HG02981 (cell line): ENCODE results near the gene FRMPD2.

ENCODE experiments used
- ATAC-seq: cut with Tn5 transposase; IDR thresholded peaks from one replicate; pipeline ENCODE4 v1.9.1; 2021; ENCODE audit warnings: mild to moderate bottlenecking, moderate library complexity; ENCODE audit not compliant: unreplicated experiment

The FRMPD2 gene, protein sequence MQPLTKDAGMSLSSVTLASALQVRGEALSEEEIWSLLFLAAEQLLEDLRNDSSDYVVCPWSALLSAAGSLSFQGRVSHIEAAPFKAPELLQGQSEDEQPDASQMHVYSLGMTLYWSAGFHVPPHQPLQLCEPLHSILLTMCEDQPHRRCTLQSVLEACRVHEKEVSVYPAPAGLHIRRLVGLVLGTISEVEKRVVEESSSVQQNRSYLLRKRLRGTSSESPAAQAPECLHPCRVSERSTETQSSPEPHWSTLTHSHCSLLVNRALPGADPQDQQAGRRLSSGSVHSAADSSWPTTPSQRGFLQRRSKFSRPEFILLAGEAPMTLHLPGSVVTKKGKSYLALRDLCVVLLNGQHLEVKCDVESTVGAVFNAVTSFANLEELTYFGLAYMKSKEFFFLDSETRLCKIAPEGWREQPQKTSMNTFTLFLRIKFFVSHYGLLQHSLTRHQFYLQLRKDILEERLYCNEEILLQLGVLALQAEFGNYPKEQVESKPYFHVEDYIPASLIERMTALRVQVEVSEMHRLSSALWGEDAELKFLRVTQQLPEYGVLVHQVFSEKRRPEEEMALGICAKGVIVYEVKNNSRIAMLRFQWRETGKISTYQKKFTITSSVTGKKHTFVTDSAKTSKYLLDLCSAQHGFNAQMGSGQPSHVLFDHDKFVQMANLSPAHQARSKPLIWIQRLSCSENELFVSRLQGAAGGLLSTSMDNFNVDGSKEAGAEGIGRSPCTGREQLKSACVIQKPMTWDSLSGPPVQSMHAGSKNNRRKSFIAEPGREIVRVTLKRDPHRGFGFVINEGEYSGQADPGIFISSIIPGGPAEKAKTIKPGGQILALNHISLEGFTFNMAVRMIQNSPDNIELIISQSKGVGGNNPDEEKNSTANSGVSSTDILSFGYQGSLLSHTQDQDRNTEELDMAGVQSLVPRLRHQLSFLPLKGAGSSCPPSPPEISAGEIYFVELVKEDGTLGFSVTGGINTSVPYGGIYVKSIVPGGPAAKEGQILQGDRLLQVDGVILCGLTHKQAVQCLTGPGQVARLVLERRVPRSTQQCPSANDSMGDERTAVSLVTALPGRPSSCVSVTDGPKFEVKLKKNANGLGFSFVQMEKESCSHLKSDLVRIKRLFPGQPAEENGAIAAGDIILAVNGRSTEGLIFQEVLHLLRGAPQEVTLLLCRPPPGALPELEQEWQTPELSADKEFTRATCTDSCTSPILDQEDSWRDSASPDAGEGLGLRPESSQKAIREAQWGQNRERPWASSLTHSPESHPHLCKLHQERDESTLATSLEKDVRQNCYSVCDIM (N-terminal part only)

DNA sequence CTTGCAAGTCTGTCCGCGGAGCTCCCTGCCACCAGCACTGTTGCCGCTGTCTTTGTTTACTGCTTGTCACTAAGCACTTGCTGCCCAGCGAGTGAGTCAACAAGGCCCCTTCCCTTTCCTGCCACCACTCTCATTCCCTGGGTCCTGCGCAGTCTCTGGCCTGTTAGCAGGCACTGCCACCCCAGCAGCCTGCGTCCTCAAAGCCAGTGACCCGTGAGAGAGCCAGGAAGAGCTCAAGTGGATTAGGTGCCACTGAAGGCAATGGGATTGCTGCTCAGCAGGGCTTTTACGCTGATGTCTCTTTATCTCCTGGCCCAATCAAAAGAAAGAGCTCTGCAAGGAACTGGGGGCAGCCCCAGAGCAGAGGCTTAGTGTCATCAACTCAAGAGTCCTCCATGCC, at the start of gene FRMPD2:
Gene FRMPD2, minus strand, starts transcription at position 61 of the 400 bp plus-strand sequence. CDS start 129 bp downstream, outside the sequence.
- no peak for ATAC-seq

GRCh38 chr10:48322017-48322416, 47.5 kb upstream of the FRMPD2 start:
- no peak for ATAC-seq

DNA sequence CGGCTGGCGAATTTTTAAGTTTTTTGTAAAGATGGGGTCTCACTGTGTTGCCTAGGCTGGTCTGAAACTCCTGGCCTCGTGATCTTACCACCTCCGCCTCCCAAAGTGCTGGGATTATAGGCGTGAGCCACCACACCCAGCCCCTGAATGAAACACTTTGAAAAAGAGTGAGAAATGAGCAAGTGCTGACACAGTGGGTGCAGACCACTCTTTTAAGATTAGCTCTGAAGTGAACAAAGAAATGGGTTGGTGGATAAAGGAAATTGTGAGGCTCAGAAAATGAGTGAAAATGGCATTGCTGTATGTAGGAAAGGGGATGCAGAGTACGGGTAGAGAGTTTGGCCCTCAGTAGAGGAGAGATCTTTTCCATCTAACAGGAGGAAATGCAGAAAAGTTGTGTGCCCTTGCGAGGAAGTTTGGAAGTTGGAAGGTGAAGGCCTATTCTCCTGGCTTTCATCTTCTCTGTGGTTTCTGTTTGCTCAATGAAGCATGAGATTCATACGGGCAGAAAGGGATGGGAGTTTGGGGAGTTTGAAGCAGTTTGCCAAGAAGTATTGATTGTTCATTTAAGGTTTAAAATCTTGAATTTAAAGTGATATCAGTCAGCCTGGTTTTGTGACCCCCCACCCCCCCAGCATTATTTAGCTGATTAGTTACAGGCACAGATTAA, 43.0 kb upstream of the FRMPD2 start:
- no peak for ATAC-seq

- ATAC-seq = no peak
Observed at GRCh38 chr10:48316236-48316635, 41.7 kb upstream of the FRMPD2 start.

DNA sequence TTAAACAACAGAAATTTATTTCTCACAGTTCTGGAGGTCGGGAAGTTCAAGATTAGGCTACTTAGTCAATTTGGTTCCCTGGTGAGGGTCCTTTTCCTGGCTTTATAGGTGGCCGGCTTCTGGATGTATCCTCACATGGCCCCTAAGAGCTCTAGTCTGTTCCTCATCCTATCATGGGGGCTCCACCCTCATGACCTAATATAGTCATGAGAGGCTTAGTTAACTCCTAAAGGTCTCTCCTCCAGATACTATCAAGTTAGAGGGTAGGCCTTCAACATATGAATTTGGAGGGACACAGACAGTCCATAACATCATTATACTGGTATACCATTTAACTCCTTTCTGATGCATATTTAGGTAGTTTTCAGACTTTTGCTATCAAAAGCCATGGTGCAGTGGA, 39.6 kb upstream of the FRMPD2 start:
- no peak for ATAC-seq

GRCh38 chr10:48309711-48310226, 35.3 kb upstream of the FRMPD2 start:
- ATAC-seq = no peak

DNA sequence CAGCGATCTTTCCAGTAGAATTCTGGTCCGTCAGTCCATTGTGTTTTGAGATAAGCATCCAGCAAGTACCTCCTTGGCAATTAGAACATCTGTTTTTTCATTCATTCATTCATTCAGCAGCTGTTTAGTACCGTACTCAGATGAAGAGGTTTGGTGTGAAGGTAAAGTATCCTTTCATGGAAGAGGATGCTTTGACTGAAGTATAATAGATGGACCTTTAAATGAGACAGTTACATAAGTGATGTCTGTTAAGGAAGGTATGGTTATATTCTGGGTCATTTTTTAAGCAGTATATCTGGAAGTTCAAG, 33.2 kb upstream of the FRMPD2 start:
- ATAC-seq = no peak

DNA sequence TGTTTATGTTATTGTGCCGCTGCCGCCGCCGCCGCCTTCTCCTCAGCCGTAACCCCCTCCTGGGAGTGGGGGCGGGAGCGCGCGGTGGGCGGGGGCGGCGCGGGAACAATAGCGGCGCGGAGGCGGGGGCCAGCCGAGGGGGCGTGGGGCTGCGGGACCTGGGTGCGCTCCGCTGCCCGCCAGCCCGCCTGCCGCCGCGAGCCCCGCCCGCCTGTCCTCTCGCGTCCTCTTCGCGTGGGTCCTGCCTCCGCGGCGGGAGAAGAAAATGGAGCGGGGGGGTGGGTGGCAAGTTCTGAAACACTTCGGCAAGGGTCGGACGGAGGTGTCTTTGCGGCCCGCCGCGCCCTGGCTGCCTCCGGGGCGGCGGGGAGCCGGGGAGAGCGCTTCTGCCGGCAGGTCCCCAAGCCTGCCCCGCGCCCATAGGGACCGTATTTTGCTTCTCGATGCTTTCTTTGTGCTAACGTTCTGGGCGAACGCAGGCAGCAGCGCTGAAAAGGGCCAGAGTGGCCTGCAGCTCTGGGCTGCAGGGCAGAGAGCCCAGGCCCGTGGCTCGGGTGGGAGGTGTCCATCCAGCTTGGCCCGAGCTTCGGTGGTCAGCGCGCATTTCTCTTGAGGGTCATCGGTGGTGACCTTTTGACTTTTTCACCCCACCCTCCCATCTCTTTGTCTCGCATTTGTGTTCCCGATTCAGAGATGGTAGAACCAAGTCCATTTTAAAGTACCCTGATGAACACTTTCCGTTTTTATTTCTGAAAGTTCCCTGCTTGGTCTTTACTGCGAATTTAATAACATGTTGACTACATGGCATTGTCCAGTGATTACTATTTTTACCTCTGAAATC, 32.6 kb upstream of the FRMPD2 start:
- peak; percentile 33 for ATAC-seq

DNA sequence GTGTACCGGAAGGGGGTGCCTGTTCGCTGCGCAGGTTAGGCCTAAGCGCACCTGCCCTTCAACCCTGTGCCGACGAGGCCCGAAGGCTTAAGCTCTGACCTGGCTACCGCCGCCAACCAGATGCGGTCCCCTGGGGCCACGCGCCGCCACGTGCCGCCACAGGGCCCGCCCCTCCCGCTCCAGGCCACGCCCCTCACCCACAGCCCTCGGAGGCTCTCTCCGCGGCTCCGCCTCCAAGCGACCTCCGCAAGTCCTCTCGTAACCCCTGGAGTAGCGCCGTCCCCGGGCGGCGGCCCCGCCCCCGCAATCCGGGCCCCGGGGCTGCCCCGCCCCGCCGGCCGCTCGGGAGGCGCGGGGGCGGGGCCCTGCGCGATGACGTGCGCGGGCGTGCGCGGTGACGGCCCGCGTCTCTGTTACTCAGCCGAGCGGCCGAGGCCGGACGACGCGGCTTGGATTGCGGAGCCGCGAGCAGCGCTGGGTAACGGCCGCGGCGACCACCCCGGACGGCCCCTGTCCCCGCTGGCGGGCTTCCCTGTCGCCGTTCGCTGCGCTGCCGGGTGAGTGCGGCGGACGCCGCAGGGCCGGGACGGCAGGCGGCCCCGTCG, 31.9 kb upstream of the FRMPD2 start, which contains the start of gene MAPK8:
Gene MAPK8, plus strand, starts transcription at position 413 of the 605 bp plus-strand sequence. CDS start 94,984 bp downstream, outside the sequence.
- peak; percentile 85 for ATAC-seq

GRCh38 chr10:48305905-48306264, 31.4 kb upstream of the FRMPD2 start:
- ATAC-seq = no peak

DNA sequence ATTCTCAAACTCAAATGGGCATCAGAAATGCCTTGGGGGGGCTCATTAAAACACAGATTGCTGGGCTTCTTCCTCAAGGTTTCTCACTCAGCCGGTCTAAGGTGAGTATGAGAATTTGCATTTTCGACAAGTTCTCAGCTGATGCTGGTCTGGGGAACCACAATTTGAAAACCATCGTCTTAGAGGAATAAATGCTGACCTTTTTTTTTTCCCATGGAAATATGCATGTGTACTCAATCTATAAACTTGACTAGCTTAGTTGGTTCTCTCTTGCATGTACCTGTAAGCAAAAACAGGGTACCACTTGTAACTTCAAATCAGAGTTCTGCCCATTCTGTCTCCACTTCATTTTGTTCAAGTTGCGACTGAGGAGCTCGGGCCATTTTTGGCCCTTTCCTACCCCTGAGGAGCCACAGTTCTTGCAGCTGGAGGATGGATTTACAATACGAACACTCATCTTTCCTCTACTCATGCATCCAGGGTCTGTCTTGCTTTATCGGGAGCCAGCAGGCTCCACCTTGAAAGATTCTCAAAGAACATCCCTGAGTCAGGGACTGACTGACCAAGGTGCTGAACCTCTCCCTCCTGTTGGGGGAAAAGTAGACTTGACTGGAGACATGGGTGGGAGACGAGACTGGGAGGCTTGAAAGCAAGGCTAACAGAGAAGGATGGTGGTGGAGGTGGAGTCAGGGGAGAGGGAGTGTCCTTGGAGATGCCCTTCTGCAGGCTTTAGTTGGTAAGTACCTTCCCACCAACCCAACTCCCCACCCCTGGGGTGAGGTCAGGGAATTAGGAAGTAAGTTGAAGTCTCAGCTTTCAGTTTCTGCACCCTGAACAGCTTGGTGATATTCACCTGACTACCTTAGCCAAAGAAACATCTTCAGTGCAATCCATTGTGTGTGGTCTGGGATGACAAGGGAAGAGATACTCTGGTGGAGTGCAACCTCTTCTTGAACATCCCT, 28.3 kb upstream of the FRMPD2 start:
- ATAC-seq = no peak

DNA sequence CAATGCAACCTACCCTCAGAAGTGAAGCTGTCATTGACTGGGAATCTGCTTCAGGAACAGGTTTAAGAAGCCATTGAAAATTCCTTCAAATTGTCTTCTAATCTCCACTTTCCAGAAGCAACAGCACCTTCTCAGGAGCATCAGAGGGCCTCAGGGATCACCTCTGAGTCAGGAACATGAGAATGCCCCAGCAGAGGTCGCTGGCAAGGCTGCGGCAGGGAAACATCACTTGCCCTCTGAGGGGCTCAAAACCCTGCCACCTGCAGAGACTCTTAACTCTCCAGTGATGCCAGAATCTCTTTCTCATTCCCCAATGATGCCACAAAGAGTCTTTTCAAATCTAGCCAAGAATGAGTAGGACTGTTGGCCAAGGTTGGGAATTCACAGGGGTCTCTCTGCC, 26.1 kb upstream of the FRMPD2 start:
- no peak for ATAC-seq

DNA sequence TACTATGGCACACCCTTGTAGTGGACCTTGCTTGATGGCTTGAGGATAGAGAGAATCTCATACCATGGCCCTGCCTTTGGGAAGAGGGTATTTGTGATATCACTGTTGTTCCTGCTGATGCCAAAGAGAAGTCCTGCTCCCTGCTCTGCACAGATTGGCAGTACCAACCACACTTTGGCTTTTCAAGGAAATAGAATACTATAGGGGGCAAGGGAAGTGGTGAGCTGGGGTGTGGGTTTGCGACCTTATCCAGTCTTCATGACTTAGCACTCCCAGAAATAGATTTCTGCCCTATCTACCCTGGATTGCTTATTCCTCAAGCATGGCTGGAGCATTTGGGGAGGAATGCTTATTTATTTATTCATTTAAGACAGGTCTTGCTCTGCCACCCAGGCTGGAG, 25.2 kb upstream of the FRMPD2 start:
- no peak for ATAC-seq

GRCh38 chr10:48299066-48299465, 24.6 kb upstream of the FRMPD2 start:
- no peak for ATAC-seq

DNA sequence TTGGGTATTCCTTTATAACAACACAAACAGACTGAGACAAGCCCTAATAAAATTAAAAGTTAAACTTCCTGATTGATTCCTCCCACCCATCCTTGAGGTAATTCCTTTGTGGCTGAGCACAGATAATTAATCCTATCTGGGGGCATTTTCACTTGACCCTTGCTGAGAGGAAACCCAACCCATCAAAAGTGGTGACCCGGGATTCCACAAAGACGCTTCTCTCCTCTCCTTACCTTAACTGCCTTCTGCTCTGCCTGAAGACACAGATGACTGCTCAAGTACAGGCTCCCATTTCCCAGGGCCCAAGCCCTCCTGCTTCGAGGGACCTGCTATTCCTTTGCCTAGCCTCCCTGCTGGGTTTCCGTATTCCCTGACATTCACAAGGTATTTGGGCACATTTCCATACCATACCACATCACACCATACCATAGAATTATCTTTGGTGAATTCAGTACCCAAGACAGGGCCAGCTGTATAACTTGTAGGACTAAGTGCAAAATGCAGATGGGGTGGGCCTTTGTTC, 22.1 kb upstream of the FRMPD2 start:
- no peak for ATAC-seq

GRCh38 chr10:48294431-48294830, 19.9 kb upstream of the FRMPD2 start:
- ATAC-seq = no peak

GRCh38 chr10:48292616-48293015, 18.1 kb upstream of the FRMPD2 start:
- ATAC-seq = no peak

DNA sequence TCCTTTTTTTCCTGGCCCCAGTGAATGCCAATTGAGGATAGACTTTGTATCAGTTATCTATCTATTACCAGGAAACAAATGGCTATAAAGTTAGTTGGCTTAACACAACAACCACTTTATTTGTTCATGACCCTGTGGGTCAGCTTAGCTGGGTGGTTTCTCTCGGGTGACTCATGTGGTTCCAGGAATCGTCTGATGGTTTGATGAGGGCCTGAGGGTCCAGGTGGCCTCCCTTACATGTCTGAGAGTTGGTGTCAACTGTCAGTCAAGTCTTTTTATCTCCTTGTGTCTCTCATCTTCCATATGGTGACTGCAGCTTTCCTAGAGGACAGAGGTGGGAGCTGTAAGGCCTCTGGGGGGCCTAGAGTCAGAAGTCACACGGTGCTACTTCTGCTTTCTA, 16.7 kb upstream of the FRMPD2 start:
- no peak for ATAC-seq
